Suprapubic skin (tissue), 4 donors: Measurements from ENCODE around the gene RAB8A.

Experiments used
- POLR2A ChIP-seq, 2 donors: fragments of 450-650 bp; IDR thresholded peaks; one replicate each; pipeline ENCODE4 v1.6.1; 2017; ENCODE audit warnings: antibody characterized with exemption in 2 of 2, mild to moderate bottlenecking in 2 of 2, moderate library complexity in 2 of 2
- POLR2AphosphoS5 ChIP-seq, 3 donors: sonication (generic); formaldehyde crosslinking; IDR thresholded peaks; one replicate each; pipeline ENCODE4 v1.6.1; 2017; ENCODE audit warnings: antibody characterized with exemption in 3 of 3

GRCh38 chr19:16160445-16160942, 48.8 kb downstream of the RAB8A start:
- TF ChIP-seq POLR2AphosphoS5 (IDR thresholded peaks at IDR 0.05): no peak
- TF ChIP-seq POLR2A (IDR thresholded peaks at IDR 0.05): no peak
